Parathyroid adenoma (tissue), 2 donors: ENCODE measurements around the gene UNC13D.

Experiments used
- H2AFZ ChIP-seq: fragments of 300-600 bp; sonication (generic); one replicate; pipeline ENCODE4 v1.7.0; 2017; ENCODE audit warnings: antibody characterized with exemption, mild to moderate bottlenecking
- H3K27ac ChIP-seq: fragments of 300-600 bp; sonication (generic); one replicate; pipeline ENCODE4 v1.7.0; 2017
- H3K27me3 ChIP-seq: fragments of 300-600 bp; sonication (generic); one replicate; pipeline ENCODE4 v1.7.0; 2017; ENCODE audit warnings: low read length; ENCODE audit not compliant: control insufficient read depth, insufficient read depth
- H3K36me3 ChIP-seq: fragments of 300-600 bp; sonication (generic); one replicate; pipeline ENCODE4 v1.7.0; 2017; ENCODE audit warnings: low read length; ENCODE audit not compliant: control insufficient read depth, insufficient read depth
- H3K4me1 ChIP-seq: fragments of 300-600 bp; sonication (generic); one replicate; pipeline ENCODE4 v1.7.0; 2017; ENCODE audit warnings: control low read depth
- H3K4me2 ChIP-seq: fragments of 300-600 bp; sonication (generic); one replicate; pipeline ENCODE4 v1.7.0; 2017; ENCODE audit warnings: low read length
- H3K4me3 ChIP-seq: fragments of 300-600 bp; sonication (generic); one replicate; pipeline ENCODE4 v1.7.0; 2017; ENCODE audit warnings: low read depth, low read length
- H3K79me2 ChIP-seq: fragments of 300-600 bp; sonication (generic); one replicate; pipeline ENCODE4 v1.7.0; 2017; ENCODE audit warnings: control low read depth
- H3K9ac ChIP-seq: fragments of 300-600 bp; sonication (generic); one replicate; pipeline ENCODE4 v1.7.0; 2017; ENCODE audit warnings: mild to moderate bottlenecking
- H3K9me3 ChIP-seq: fragments of 300-600 bp; sonication (generic); one replicate; pipeline ENCODE4 v1.7.0; 2017; ENCODE audit warnings: low read length; ENCODE audit not compliant: control insufficient read depth
- CTCF ChIP-seq: fragments of 300-600 bp; sonication (generic); IDR thresholded peaks from one replicate; pipeline ENCODE4 v1.7.0; 2017; ENCODE audit warnings: antibody characterized with exemption, mild to moderate bottlenecking
- donor health status: primary hyperparathyroidism.

UNC13D gene

DNA sequence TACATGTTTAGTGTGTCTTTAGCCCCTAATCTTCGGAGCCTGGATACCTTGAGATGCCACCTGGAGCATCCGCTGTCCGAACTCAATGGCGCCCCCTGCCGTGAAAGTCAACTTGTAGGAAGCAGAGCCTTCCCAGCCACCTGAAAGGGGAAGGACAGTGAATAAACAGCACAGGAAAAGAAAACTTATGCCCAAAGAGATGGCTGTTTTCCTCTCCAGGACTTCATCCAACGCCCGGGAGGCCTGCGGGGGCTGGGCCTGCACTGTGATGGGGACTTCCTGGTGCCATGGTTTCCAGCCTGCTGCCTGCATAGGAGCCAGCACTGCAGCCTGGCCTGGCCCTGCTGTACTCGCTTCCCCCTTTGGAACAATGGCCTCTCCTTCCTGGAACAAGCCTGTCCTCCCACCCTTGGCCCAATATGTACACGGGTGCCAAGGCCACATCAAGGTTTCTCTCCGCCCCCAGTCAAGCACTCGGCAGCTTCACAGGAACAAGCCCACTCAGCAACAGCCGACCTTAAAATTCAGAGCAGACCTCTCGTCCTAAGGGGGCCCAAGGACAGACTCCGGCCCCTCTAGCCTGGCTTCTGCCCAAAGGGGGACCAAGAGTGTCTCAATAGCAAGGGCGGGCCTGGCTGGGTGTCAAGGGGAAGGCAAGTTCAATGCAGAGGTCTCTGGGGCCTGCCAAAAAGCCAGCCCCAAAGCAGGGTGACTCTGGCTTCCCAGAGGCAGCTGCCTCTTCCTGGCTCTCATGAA, 4.5 kb upstream of the UNC13D start:
- Histone ChIP-seq H3K27me3 (no peaks in the 10 kb centered on the region), H3K9ac (no peak overlapping the region), H3K4me1 (peaks cover 8% of the 10 kb centered on the region), H3K36me3 (no peaks in the 10 kb centered on the region), H3K9me3 (no peaks in the 10 kb centered on the region), H3K4me3 (no peak overlapping the region), H3K79me2 (peaks cover 3% of the 10 kb centered on the region), H3K27ac (peak overlapping the region; percentile 36), H3K4me2 (no peak overlapping the region), H2AFZ (no peak overlapping the region)
- TF ChIP-seq CTCF: peak; percentile 70

GRCh38 chr17:75847614-75848522, 3.7 kb upstream of the UNC13D start:
- Histone ChIP-seq H3K4me3 (no peak overlapping the region), H3K27me3 (no peaks in the 10 kb centered on the region), H3K36me3 (no peaks in the 10 kb centered on the region), H3K9ac (no peak overlapping the region), H3K4me1 (peaks cover 8% of the 10 kb centered on the region), H2AFZ (no peak overlapping the region), H3K79me2 (no peaks in the 10 kb centered on the region), H3K4me2 (no peak overlapping the region), H3K27ac (peak overlapping the region; percentile 36), H3K9me3 (no peaks in the 10 kb centered on the region)
- TF ChIP-seq CTCF: no peak

DNA sequence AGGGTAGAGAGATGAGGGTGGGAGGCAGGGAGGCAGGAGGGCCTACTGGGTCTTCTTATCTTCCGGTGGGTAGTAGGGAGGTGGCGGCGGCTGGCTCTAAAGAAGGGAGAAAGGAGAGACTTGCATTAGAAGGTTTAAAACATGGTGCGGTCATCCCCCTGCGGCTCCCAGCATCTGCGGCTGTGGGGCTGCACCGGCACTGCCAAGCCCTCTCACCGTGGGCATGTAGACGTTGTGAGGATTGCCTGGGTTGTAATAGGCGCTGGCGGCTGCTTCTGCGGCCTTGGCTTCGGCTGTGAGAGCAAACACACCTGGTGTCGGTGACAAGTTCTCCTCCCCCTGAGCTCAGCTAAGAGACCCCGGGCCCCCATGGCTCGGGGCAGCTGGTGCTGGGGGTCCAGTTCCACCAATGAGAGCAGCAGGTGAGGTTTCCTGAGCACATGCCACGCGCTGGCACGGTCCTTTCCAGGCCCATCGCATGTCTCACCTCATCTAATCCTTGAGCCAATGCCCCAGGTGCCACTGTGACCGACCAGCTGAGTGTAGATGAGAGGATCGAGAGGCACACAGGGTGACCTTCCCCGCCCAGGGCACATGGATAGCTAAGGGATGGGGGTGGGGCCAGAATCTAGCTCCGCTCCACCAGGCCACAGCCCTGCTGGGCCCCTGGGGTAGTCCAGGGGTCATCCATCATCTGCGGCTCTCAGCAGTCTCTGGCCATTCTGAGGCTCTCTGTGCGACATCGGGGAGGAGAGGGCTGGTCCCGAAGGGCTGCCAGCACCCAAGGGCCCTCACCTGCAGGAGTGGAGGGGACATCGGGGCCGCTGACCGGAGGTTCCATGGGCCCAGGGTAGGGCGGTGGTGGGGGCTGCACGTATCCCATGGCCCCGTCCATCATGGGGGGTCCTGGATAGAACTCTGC, 2.7 kb upstream of the UNC13D start:
- no peak overlapping the region for H3K4me2 ChIP-seq
- H3K4me3 ChIP-seq: no peak overlapping the region
- peaks cover 8% of the 10 kb centered on the region for H3K4me1 ChIP-seq
- no peak overlapping the region for H3K27ac ChIP-seq
- no peaks in the 10 kb centered on the region for H3K36me3 ChIP-seq
- no peak for TF ChIP-seq CTCF
- no peak overlapping the region for H2AFZ ChIP-seq
- H3K9me3 ChIP-seq: no peaks in the 10 kb centered on the region
- H3K27me3 ChIP-seq: no peaks in the 10 kb centered on the region
- H3K9ac ChIP-seq: no peak overlapping the region
- H3K79me2 ChIP-seq: no peaks in the 10 kb centered on the region

GRCh38 chr17:75845933-75846691, 1.9 kb upstream of the UNC13D start:
- Histone ChIP-seq H2AFZ (no peak overlapping the region), H3K4me2 (no peak overlapping the region), H3K9me3 (no peaks in the 10 kb centered on the region), H3K4me3 (no peak overlapping the region), H3K36me3 (no peaks in the 10 kb centered on the region), H3K27me3 (no peaks in the 10 kb centered on the region), H3K79me2 (no peaks in the 10 kb centered on the region), H3K9ac (no peak overlapping the region), H3K4me1 (peaks cover 8% of the 10 kb centered on the region), H3K27ac (peak overlapping the region; percentile 55)
- TF ChIP-seq CTCF: no peak
